Loucy (cell line): ENCODE measurements around the gene CD68.

Experiments used
- CTCF ChIP-seq: fragments of 200-600 bp; sonication (generic); conservative IDR thresholded peaks from 2 replicates; pipeline ENCODE4 v1.5.1; 2014; ENCODE audit warnings: mild to moderate bottlenecking, antibody characterized with exemption, low read length
- EZH2phosphoT487 ChIP-seq: fragments of 200-600 bp; IDR thresholded peaks from 2 replicates; pipeline ENCODE4 v1.6.1; 2018; ENCODE audit warnings: antibody characterized with exemption, mild to moderate bottlenecking, moderate library complexity, borderline replicate concordance

GRCh38 chr17:7627250-7628121 is 48.0 kb downstream of the CD68 start, which contains the start of gene SAT2:
- TF ChIP-seq EZH2phosphoT487 (no peak), CTCF (no peak)
